ENCODE measurements around the gene VEZT. TPM values are rescaled to one million over a fixed set of nuclear protein-coding genes. Genes with fewer than 3 reads are reported as not detected.
"Not testable (repeated sequence)": the region's sequence is repeated elsewhere in the genome, so short reads cannot be mapped to it uniquely, and the experiment has no call there.

The VEZT gene
- total RNA-seq, 1 donor from 2014 or later = 89.6 TPM

DNA sequence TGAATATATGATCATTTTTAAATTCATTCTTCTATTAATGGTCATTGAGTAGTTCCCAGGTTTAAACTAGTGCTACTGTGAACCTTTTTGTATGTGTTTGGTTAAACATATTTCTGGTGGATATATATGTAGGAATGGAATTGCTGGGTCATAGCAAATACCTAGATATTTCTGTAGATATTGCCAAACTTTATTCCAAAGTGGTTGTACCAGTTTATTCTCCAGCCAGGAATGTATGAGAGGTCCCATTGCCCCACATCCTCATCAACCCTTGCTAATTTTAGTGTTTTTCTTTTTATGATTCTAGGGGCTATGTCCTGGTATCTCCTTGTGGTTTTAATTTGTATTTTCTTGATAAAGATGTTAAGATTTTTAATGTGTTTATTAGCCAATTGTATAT, 3.1 kb downstream of the VEZT start:
- no peak for DNase-seq (ENCODE audit: low read depth)

DNA sequence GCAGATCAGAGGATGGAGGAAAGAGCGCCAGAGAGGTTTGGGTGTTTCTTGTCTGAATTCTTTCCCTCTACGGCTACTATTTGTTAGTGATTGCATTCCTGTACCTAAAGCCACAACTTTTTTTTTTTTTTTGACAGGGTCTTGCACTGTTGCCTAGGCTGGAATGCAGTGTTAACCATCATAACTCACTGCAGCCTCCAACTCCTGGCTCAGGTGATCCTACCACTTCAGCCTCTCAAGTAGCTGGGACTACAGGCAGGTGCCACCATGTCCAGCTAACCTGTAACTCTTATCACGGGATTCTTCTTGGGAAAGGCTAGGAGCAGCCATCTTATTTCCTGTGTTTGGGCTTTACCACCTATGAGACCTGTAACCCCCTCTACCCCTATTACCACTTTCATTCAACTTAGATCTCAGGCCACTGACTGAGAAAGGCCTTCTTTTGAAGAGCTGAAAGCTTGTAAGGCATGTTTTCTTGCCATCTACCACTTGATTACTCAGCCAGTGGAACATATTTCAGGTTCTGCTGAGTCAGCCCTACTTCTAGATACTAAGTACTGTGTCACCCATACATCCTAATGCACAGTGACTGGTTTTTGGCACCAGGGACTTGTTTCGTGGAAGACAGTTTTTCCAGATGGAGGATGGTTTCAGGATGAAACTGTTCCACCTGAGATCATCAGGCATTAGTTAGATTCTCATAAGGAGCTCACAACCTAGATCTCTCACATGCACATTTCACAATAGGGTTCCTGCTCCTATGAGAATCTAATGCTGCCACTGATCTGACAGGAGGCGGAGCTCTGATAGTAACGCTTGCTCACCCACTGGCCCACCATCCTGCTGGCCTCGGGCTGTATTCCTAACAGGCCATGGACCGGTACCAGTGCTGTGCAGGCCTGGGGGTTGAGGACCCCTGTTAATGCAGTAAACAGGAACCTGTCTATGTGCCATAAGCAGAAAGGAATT, 6.9 kb downstream of the VEZT start:
- no peak for DNase-seq (ENCODE audit: low read depth)

GRCh38 chr12:95225645-95226212, 8.1 kb downstream of the VEZT start:
- DNase-seq (ENCODE audit: low read depth) = no peak

DNA sequence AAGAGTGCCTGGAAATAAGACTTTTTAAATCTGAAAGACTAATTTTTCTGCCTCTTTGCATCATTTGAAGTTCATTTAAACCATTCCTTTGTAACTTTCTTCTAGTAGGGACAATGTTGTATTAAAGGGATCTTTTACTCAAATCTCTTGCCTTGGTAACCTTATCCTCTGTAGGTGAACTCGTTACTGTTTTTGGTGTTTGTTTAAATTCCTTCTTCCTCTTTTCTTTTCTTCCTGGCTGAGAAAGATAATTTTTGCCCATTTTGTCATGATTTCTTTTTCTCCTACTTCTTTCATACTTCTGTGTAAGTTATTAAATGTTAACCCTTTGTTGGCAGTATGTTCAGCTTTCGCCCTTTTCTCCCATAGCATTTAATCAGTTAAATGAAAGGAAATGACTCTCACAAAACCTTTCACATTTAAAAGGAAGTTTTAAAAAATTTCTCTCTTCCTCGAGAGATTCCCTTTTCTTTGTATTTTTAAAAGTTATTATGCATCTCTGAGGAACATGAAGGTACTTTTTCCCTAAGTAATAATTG, 10.3 kb downstream of the VEZT start:
- DNase-seq (ENCODE audit: low read depth) = no peak

GRCh38 chr12:95228617-95229016, 11.0 kb downstream of the VEZT start:
- no peak for DNase-seq (ENCODE audit: low read depth)

DNA sequence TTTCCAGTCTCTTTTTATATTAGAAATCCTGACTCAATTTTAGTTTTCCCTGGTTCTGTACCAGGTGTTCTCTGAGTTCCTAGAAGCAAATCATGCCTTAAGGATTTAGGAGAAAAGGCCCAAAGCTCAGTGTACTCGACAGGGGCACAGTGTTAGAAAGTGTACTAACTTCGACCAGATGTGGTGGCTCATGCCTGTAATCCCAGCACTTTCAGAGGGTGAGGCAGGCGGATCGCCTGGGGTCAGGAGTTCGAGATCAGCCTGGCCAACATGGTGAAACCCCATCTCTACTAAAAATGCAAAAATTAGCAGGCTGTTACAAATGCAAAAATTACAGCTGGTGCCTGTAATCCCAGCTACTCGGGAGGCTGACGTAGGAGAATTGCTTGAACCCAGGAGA, 12.0 kb downstream of the VEZT start:
- DNase-seq (ENCODE audit: low read depth) = no peak

- DNase-seq (ENCODE audit: low read depth) = no peak
Observed at GRCh38 chr12:95230313-95230712, 12.7 kb downstream of the VEZT start.

DNA sequence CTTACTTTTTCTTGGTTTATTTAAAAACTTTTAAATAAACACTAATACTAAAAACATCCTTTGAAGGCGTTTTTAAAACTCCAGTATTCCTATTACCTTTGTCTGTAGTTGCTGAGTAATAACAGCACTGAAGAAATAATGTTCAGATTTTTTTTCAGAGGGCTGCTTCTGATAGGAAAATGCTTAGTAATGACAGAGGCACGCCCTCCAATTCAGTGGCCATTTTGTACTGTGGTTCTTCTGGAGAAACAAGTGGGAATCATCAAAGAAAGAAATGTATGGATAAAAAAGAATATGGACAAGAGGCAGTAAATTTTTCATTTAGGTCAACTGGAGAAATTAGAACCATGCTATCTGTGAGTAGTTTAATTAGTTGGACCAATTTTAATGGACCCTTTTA, 13.6 kb downstream of the VEZT start:
- peak; percentile 18 for DNase-seq (ENCODE audit: low read depth)

DNA sequence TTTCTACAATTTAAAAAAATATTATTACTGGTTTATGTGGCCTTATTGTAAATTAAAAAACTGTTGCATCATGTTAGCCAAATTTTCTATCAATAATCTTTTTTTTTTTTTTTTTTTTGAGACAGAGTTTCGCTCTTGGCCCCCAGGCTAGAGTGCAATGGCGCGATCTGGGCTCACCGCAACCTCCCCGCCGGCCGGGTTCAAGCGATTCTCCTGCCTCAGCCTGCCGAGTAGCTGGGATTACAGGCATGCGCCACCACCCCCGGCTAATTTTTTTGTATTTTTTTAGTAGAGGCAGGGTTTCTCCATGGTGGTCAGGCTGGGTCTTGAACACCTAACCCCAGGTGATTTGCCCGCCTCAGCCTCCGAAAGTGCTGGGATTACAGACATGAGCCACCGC, 16.6 kb downstream of the VEZT start:
- not testable (repeated sequence) for DNase-seq (ENCODE audit: low read depth)

GRCh38 chr12:95235621-95236020, 18.0 kb downstream of the VEZT start:
- not testable (repeated sequence) for DNase-seq (ENCODE audit: low read depth)

DNA sequence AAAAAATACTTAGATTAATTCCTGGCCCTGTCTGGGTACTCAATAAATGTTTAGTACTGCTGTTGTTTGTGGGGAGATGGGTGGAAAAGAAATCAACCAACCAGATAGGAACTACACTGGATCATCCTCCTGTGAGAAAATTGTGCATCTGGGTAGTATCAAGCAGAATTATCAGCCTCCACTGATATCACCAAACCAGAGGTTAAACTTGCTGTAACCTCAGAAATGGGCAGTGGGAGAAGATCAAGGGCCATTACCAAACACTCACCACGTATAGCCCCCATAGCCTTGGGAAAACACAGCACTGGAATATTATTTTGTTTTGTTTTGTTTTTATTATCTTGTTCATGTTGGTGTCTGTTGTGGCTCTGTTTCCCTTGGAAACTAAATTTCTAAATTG, 19.7 kb downstream of the VEZT start:
- no peak for DNase-seq (ENCODE audit: low read depth)

DNA sequence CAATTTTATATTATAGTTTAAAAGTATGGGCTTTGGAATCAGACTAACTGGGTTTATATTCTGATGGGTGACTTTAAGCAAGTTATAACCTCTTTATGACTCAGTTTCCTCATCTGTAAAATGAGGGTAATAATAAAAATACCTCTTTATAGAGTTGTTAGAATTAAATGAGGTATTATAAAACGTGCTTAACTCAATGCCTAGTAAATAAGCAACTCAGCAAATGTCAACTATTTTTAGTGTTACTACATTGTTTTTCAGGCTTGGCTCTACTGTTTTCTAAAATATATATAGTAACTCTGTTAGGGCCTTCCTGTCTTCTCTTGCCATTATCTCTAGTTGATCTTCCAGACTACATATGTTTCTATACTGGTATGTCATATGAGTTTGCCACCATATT, 20.5 kb downstream of the VEZT start:
- DNase-seq (ENCODE audit: low read depth) = no peak

DNA sequence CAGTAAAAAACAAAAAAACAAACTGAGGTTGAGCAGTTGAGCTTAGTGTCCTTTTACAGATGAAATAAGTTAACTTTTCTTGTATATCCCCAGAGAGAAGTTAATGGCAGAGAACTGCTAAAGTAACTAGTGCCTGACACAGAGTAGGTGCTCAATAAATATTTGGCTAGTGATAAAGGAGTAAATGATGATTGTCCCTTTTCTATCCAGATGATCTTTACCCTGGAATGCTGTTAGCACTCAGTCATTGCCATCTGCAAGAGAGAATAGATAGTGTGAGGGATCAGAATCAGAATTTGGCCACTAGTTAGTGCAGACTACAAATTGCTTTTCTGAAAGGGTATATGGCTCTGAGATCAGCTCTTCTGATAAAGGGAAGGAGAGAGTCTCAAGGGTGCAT, 21.6 kb downstream of the VEZT start:
- DNase-seq (ENCODE audit: low read depth) = no peak

DNA sequence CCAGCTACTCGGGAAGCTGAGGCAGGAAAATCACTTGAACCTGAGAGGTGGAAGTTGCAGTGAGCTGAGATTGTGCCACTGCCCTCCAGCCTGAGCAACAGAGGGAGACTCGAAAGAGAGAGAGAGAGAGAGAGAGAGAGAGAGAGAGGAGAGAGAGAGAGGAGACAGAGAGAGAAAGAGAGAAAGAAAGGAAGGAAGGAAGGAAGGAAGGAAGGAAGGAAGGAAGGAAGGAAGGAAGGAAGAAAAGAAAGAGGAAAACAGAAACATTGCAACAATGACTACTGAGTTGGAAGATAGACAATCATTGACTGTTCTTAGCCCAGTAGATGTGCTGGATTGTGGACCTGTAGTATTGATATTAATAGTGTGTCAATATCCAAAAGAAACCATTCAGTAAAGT, 22.2 kb downstream of the VEZT start:
- not testable (repeated sequence) for DNase-seq (ENCODE audit: low read depth)

- DNase-seq (ENCODE audit: low read depth) = no peak
Observed at GRCh38 chr12:95240556-95240955, 22.9 kb downstream of the VEZT start.

DNA sequence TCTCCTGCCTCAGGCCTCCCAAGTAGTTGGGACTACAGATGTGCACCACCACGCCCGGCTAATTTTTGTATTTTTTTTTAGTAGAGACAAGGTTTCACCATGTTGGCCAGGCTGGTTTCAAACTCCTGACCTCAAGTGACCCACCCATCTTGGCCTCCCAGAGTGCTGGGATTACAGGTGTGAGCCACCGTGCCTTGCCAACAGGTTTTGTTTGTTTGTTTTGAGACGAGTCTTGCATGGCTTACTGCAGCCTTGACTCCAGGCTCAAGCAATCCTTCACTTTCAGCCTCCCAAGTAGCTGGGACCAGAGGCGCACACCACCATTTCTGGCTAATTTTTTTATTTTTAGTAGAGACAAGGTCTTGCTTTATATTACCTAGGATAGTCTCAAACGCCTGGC, 23.5 kb downstream of the VEZT start:
- DNase-seq (ENCODE audit: low read depth) = not testable (repeated sequence)

DNA sequence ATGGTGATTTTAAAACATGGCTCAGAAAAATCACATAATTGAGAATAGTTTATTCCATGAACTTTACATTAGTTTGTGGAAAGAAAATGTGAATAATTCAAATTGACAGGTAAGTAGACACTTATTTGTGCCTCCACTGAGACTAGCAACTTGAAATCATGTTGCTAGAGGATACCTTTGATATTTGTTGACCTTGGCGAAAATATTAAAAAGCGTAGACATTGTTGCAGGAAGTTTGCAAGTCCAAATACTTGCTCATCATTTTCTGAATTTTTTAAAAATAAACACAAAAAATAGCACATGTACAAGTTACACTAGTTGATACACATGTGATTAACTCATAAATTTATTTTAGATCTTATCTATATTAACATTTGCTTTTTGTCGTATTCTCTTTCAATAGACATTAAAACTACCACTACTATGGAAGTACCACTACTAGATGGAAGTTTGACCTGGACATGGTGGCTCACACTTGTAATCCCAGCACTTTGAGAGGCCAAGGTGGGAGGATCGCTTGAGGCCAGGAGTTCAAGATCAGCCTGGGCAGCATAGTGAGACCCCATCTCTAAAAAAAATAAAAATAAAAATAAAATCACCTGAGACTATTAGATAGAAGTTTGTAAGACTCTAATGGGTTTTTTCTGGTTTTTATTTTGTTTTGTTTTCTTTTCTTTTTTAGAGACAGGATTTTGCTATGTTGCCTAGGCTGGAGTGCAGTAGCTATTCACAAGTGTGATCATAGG, 24.3 kb downstream of the VEZT start:
- no peak for DNase-seq (ENCODE audit: low read depth)

DNA sequence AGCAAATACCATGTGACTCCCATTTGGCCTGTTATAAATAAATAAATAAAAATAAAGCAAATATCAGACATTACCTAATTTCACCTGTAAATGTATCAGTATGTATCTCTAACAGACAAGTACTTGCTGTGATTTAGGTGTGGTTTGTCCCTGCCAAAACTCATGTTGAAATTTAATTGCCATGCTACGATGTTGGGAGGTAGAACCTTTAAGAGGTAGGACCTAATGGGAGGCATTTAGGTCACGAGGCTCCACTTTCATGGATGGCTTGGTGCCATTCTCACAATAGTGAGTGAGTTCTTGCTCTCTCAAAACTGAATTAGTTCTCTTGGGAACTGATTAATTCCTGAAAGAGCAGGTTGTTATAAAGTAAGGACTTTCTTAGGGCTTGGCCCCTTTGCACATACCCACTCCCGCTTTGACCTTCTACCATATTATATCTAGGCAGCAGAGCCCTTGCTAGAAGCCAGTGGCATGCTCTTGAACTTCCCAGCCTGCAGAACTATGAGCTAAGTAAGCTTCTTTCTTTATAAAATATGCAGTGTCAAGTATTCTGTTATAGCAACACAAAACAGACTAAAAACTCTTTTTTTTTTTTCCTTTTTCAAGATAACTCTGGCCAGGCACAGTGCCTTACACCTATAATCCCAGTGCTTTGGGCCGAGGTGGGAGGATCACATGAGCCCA, 26.0 kb downstream of the VEZT start:
- no peak for DNase-seq (ENCODE audit: low read depth)

DNA sequence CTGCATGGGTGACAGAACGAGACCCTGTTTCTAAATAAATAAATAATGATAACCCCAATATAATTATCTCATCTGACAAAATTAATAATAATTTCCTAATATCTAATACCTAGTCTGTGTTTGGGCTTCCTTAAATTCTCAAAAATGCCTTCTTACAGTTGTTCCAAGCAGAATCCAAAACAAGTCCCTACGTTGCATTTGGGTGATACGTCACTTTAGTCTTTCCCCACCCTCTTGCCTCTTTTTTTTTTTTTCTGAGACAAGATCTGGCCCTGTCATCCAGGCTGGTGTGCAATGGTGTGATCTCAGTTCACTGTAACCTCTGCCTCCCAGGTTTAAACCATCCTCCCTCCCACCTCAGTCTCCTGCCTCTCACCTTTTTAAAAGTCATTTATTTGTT, 26.7 kb downstream of the VEZT start:
- DNase-seq (ENCODE audit: low read depth) = no peak

GRCh38 chr12:95248095-95248494, 30.5 kb downstream of the VEZT start:
- no peak for DNase-seq (ENCODE audit: low read depth)

Measured in myocyte (in vitro differentiated cells).